ENCODE data around the gene SP3.

DNA sequence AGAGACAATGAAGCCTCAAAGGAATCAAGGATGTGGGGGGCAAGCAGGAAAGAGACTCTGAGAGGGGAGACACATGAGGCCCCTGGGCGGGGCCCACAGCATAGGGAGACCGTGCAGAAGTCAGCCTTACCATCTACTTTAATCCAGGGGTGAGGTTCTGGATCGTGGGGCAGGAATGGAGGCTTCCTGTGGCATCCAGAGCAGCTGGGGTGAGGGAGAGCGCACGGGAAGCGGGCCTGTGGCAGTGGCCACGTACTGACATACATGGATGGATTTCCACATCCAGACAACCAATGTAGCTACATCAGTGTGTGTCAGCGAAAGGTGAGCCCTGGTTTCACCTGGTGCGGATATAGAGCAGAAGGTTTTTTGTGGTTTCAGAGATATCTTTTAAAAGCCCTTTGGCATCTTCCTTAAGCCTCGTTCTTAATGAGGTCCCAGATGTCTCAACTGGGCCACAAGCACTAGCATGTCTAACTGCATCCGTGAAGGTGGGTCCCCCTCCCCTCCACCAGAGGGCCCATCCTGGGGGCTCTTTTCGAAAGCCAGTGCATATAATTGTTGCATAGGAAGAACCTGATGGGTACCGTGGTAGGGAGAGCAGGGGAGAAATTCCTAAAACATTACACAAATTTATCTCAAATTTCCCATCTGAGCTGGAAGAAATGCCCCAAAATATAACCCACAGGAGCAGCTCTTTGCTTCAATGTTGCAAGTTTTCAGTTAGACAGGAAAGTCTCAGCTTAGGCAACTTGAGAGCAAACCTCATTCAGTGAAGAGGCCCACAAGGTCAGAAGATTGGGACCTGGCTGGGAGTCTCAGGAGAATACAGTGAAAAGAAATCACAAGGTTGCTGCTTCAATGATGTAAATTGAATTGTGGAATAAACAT is 90.9 kb downstream of the SP3 start:
- TF ChIP-seq ZNF274 (IDR thresholded peaks at IDR 0.05; ENCODE audit: low read depth, low read length) (no peak), YY1 (IDR thresholded peaks at IDR 0.05; ENCODE audit: insufficient read depth, insufficient read length) (no peak)
